ENCODE measurements around the gene BCL2L12. TPM values are rescaled to one million over a fixed set of nuclear protein-coding genes. Genes with fewer than 3 reads are reported as not detected.
A peak's percentile ranks its signal among the peaks of the same experiment; 100 is the strongest.
"Not testable (repeated sequence)": the region's sequence is repeated elsewhere in the genome, so short reads cannot be mapped to it uniquely, and the experiment has no call there.

The BCL2L12 gene
- total RNA-seq, 3 donors from 2014 or later, result 64.6 to 71.2 (median 71.1) TPM

- DNase-seq, result no peak
- H3K36me3 Mint-ChIP-seq (ENCODE audit: insufficient read depth), result peaks cover 3% of the 10 kb centered on the region
- ATAC-seq, result no peak
- peaks cover 6% of the 10 kb centered on the region for H3K4me1 Mint-ChIP-seq (ENCODE audit: low read depth)
- no peaks in the 10 kb centered on the region for H3K9me3 Mint-ChIP-seq
- H3K4me3 Mint-ChIP-seq, result peak overlapping the region; percentile 90
- H3K27me3 Mint-ChIP-seq (ENCODE audit: low read depth), result no peaks in the 10 kb centered on the region
Measured at GRCh38 chr19:49718511-49718910, 52.8 kb downstream of the BCL2L12 start.

- no peak for DNase-seq
- ATAC-seq, result no peak
- H3K4me1 Mint-ChIP-seq (ENCODE audit: low read depth), result peaks cover 6% of the 10 kb centered on the region
- H3K36me3 Mint-ChIP-seq (ENCODE audit: insufficient read depth), result peaks cover 3% of the 10 kb centered on the region
- H3K9me3 Mint-ChIP-seq, result no peaks in the 10 kb centered on the region
- no peaks in the 10 kb centered on the region for H3K27me3 Mint-ChIP-seq (ENCODE audit: low read depth)
- H3K4me3 Mint-ChIP-seq, result no peak overlapping the region
Measured at GRCh38 chr19:49718991-49719390, 53.3 kb downstream of the BCL2L12 start.

- H3K9me3 Mint-ChIP-seq; H3K27me3 Mint-ChIP-seq (ENCODE audit: low read depth); H3K36me3 Mint-ChIP-seq (ENCODE audit: insufficient read depth); DNase-seq; ATAC-seq; H3K4me1 Mint-ChIP-seq (ENCODE audit: low read depth): not testable (repeated sequence)
- H3K4me3 Mint-ChIP-seq, result peak overlapping the region; percentile 38
Measured at GRCh38 chr19:49719420-49719819, 53.7 kb downstream of the BCL2L12 start.

Other genes with a start within 250 kb of the BCL2L12 start
- gene PTH2, start 242.5 kb upstream of the BCL2L12 start, total RNA-seq, result not detected
- gene GFY, start 240.5 kb upstream of the BCL2L12 start, total RNA-seq, result not detected
- under 1 TPM in 2 of 3 donors, not detected in 1; 0.08 to 0.13 TPM for gene SLC17A7, start 224.4 kb upstream of the BCL2L12 start, total RNA-seq
- 100 to 1,000 TPM in 2 of 3 donors, 10 to 100 TPM in 1; 95.0 to 105 (median 105) TPM for gene PIH1D1, start 214.1 kb upstream of the BCL2L12 start, total RNA-seq
- gene ALDH16A1, start 212.7 kb upstream of the BCL2L12 start, total RNA-seq, result 10 to 100 TPM; 35.4 to 42.9 (median 35.8) TPM
- 10 to 100 TPM; 52.3 to 64.8 (median 56.9) TPM for gene FLT3LG, start 191.7 kb upstream of the BCL2L12 start, total RNA-seq
- 1,000 to 10,000 TPM; 4,599 to 4,940 (median 4,852) TPM for gene RPL13A, start 178.3 kb upstream of the BCL2L12 start, total RNA-seq
- 1,000 to 10,000 TPM; 2,890 to 3,149 (median 2,904) TPM for gene RPS11, start 169.5 kb upstream of the BCL2L12 start, total RNA-seq
- 1 to 10 TPM; 5.8 to 9.5 (median 8.9) TPM for gene FCGRT, start 153.3 kb upstream of the BCL2L12 start, total RNA-seq
- gene RCN3, start 137.9 kb upstream of the BCL2L12 start, total RNA-seq, result 1 to 10 TPM; 2.4 to 4.0 (median 3.5) TPM
- 10 to 100 TPM; 86.0 to 89.6 (median 87.0) TPM for gene NOSIP, start 85.4 kb upstream of the BCL2L12 start, total RNA-seq
- 1 to 10 TPM; 1.0 to 1.4 (median 1.3) TPM for gene PRRG2, start 84.6 kb upstream of the BCL2L12 start, total RNA-seq
- gene PRR12, start 74.8 kb upstream of the BCL2L12 start, total RNA-seq, result 10 to 100 TPM; 28.0 to 33.1 (median 28.7) TPM
- 1 to 10 TPM; 2.3 to 3.8 (median 3.5) TPM for gene RRAS, start 25.8 kb upstream of the BCL2L12 start, total RNA-seq
- gene SCAF1, start 23.7 kb upstream of the BCL2L12 start, total RNA-seq, result 10 to 100 TPM; 81.7 to 82.9 (median 82.5) TPM
- gene IRF3, start 76 bp upstream of the BCL2L12 start, total RNA-seq, result 100 to 1,000 TPM; 140 to 160 (median 148) TPM
- 100 to 1,000 TPM; 692 to 815 (median 725) TPM for gene PRMT1, start 11.3 kb downstream of the BCL2L12 start, total RNA-seq
- 10 to 100 TPM; 16.3 to 20.8 (median 17.2) TPM for gene ADM5, start 23.7 kb downstream of the BCL2L12 start, total RNA-seq
- 1 to 10 TPM in 1 of 3 donors, under 1 TPM in 2; 0.60 to 1.2 (median 0.95) TPM for gene CPT1C, start 25.2 kb downstream of the BCL2L12 start, total RNA-seq
- gene TSKS, start 97.4 kb downstream of the BCL2L12 start, total RNA-seq, result 1 to 10 TPM in 1 of 3 donors, under 1 TPM in 1, not detected in 1; 0.40 to 1.2 TPM
- gene AP2A1, start 101.1 kb downstream of the BCL2L12 start, total RNA-seq, result 10 to 100 TPM; 63.6 to 73.6 (median 71.5) TPM
- gene FUZ, start 147.4 kb downstream of the BCL2L12 start, total RNA-seq, result 10 to 100 TPM; 15.6 to 19.9 (median 18.5) TPM
- gene MED25, start 152.4 kb downstream of the BCL2L12 start, total RNA-seq, result 10 to 100 TPM; 44.1 to 51.0 (median 47.2) TPM
- gene PTOV1, start 185.2 kb downstream of the BCL2L12 start, total RNA-seq, result 10 to 100 TPM; 77.8 to 86.3 (median 83.7) TPM
- 100 to 1,000 TPM; 110 to 120 (median 110) TPM for gene PNKP, start 201.6 kb downstream of the BCL2L12 start, total RNA-seq
- 10 to 100 TPM; 25.3 to 31.6 (median 28.0) TPM for gene AKT1S1, start 211.4 kb downstream of the BCL2L12 start, total RNA-seq
- 10 to 100 TPM; 29.1 to 30.5 (median 29.3) TPM for gene TBC1D17, start 211.8 kb downstream of the BCL2L12 start, total RNA-seq
- gene IL4I1, start 231.0 kb downstream of the BCL2L12 start, total RNA-seq, result 10 to 100 TPM; 24.7 to 52.7 (median 36.4) TPM